SK-N-SH (cell line): ENCODE measurements around the gene TMEM107. TPM values are rescaled to one million over a fixed set of nuclear protein-coding genes. Genes with fewer than 3 reads are reported as not detected.
A peak's percentile ranks its signal among the peaks of the same experiment; 100 is the strongest.

Experiments used
- CTCF ChIA-PET: fragments of 300-600, 350-600 bp; formaldehyde crosslinking; extraction: SDS; loops from one replicate; lab custom pipeline; 2021; lab: Yijun Ruan, JAX
- POLR2A ChIA-PET: fragments of 350-600 bp; sonication (Branson Sonifier 250); formaldehyde crosslinking; extraction: SDS; loops from one replicate; lab custom pipeline; 2020; ENCODE audit warnings: antibody characterized with exemption, inconsistent platforms; lab: Yijun Ruan, JAX
- DNase-seq: peaks from one replicate; pipeline ENCODE4 v3.0.0; 2012
- H2AFZ ChIP-seq: fragments of 200-600 bp; sonication (generic); 2 replicates; pipeline ENCODE4 v1.8.1; 2016; ENCODE audit warnings: antibody characterized with exemption, mild to moderate bottlenecking, low read depth
- H3F3A ChIP-seq: fragments of 200-600 bp; sonication (generic); replicated peaks from 2 replicates; pipeline ENCODE3; 2016; ENCODE audit warnings: antibody characterized with exemption, mild to moderate bottlenecking; ENCODE audit not compliant: insufficient read depth
- H3K27ac ChIP-seq, 2 experiments: fragments of 200-500 bp in 1 of 2; fragments of 200-600 bp in 1 of 2; sonication (Bioruptor generic) in 1 of 2; sonication (generic), shearing (Covaris generic) in 1 of 2; 2 replicates each; pipeline versions ENCODE4 v1.5.1 to v1.6.1; 2014 to 2016; ENCODE audit warnings: low read depth in 2 of 2, inconsistent platforms in 1 of 2, low read length in 1 of 2, mild to moderate bottlenecking in 1 of 2, mixed read lengths in 1 of 2
- H3K27me3 ChIP-seq: fragments of 200-600 bp; sonication (generic), shearing (Covaris generic); 2 replicates; pipeline ENCODE4 v1.6.1; 2016; ENCODE audit warnings: mixed run types; ENCODE audit not compliant: insufficient read depth
- H3K36me3 ChIP-seq, 2 experiments: fragments of 200-500 bp in 1 of 2; fragments of 200-600 bp in 1 of 2; sonication (Bioruptor generic) in 1 of 2; sonication (generic) in 1 of 2; replicated peaks in 1 of 2; 2 replicates each; pipeline versions ENCODE3 to v1.5.1; 2014 to 2016; ENCODE audit warnings: low read length in 1 of 2, mild to moderate bottlenecking in 1 of 2; ENCODE audit not compliant: insufficient read depth in 2 of 2, control insufficient read depth in 1 of 2
- H3K4me1 ChIP-seq, 2 experiments: fragments of 200-500 bp in 1 of 2; fragments of 200-600 bp in 1 of 2; sonication (Bioruptor generic) in 1 of 2; sonication (generic), shearing (Covaris generic) in 1 of 2; 2 replicates each; pipeline versions ENCODE4 v1.5.1 to v1.6.1; 2014 to 2016; ENCODE audit warnings: low read depth in 1 of 2, low read length in 1 of 2, mixed run types in 1 of 2; ENCODE audit not compliant: insufficient read depth in 2 of 2, control insufficient read depth in 1 of 2
- H3K4me2 ChIP-seq: fragments of 200-600 bp; sonication (generic), shearing (Covaris generic); 2 replicates; pipeline ENCODE4 v1.6.1; 2017; ENCODE audit warnings: mixed run types
- H3K4me3 ChIP-seq, 2 experiments: fragments of 200-500 bp in 1 of 2; fragments of 200-600 bp in 1 of 2; sonication (Bioruptor generic) in 1 of 2; sonication (generic), shearing (Covaris generic) in 1 of 2; 2 replicates each; pipeline versions ENCODE4 v1.5.1 to v1.8.1; 2014 to 2016; ENCODE audit warnings: low read depth in 2 of 2, inconsistent platforms in 1 of 2, low read length in 1 of 2, mild to moderate bottlenecking in 1 of 2, mixed read lengths in 1 of 2, moderate library complexity in 1 of 2
- H3K79me2 ChIP-seq: fragments of 200-600 bp; sonication (generic); 2 replicates; pipeline ENCODE4 v1.8.1; 2017; ENCODE audit warnings: mild to moderate bottlenecking; ENCODE audit not compliant: insufficient read depth
- H3K9ac ChIP-seq: fragments of 200-600 bp; sonication (generic); 2 replicates; pipeline ENCODE4 v1.6.1; 2017; ENCODE audit warnings: mixed run types
- H3K9me2 ChIP-seq: fragments of 200-600 bp; sonication (generic); 2 replicates; pipeline ENCODE4 v1.6.1; 2017; ENCODE audit warnings: mixed run types
- H3K9me3 ChIP-seq: fragments of 200-600 bp; sonication (generic); 2 replicates; pipeline ENCODE4 v1.6.1; 2017; ENCODE audit warnings: mixed run types, mild to moderate bottlenecking, moderate library complexity
- H4K20me1 ChIP-seq: fragments of 200-600 bp; sonication (generic); 2 replicates; pipeline ENCODE4 v1.6.1; 2017; ENCODE audit warnings: mild to moderate bottlenecking, mixed run types; ENCODE audit not compliant: insufficient read depth
- CHD2 ChIP-seq: fragments of 150-350 bp; IDR thresholded peaks from 2 replicates; pipeline ENCODE4 v1.6.1; 2018; ENCODE audit warnings: low read length; ENCODE audit not compliant: partially characterized antibody
- EZH2phosphoT487 ChIP-seq: fragments of 200-600 bp; sonication (generic); IDR thresholded peaks from 2 replicates; pipeline ENCODE4 v1.6.1; 2017; ENCODE audit warnings: low read depth, mixed run types, mild to moderate bottlenecking, antibody characterized with exemption, moderate library complexity, borderline replicate concordance
- FOXM1 ChIP-seq: IDR thresholded peaks from 2 replicates; pipeline ENCODE4 v1.4.0; 2012; ENCODE audit warnings: low read depth, mild to moderate bottlenecking
- MAX ChIP-seq: IDR thresholded peaks from 2 replicates; pipeline ENCODE4 v1.4.0; 2012; ENCODE audit warnings: low read depth
- MEF2A ChIP-seq: IDR thresholded peaks from 2 replicates; pipeline ENCODE4 v1.4.0; 2012; ENCODE audit warnings: low read depth, borderline replicate concordance
- NRF1 ChIP-seq: IDR thresholded peaks from 2 replicates; pipeline ENCODE4 v1.6.1; 2012; ENCODE audit warnings: low read depth, mild to moderate bottlenecking, low read length
- POLR2AphosphoS5 ChIP-seq: IDR thresholded peaks from 2 replicates; pipeline ENCODE4 v1.6.1; 2012; ENCODE audit warnings: low read depth, low read length
- RCOR1 ChIP-seq: fragments of 150-350 bp; IDR thresholded peaks from 2 replicates; pipeline ENCODE4 v1.6.1; 2017; ENCODE audit warnings: antibody characterized with exemption, low read length
- REST ChIP-seq: IDR thresholded peaks from 2 replicates; pipeline ENCODE4 v1.6.1; 2012; ENCODE audit warnings: mild to moderate bottlenecking, low read depth, low read length, moderate library complexity
- RFX5 ChIP-seq: IDR thresholded peaks from 2 replicates; pipeline ENCODE4 v1.6.1; 2012; ENCODE audit warnings: mild to moderate bottlenecking, improper control_type of control experiment, low read length
- RXRA ChIP-seq: IDR thresholded peaks from 2 replicates; pipeline ENCODE4 v1.4.0; 2012; ENCODE audit warnings: low read depth, mild to moderate bottlenecking, borderline replicate concordance
- SIN3A ChIP-seq: IDR thresholded peaks from 2 replicates; pipeline ENCODE4 v1.6.1; 2012; ENCODE audit warnings: low read depth, mild to moderate bottlenecking, low read length, moderate library complexity, borderline replicate concordance
- TEAD4 ChIP-seq: IDR thresholded peaks from 2 replicates; pipeline ENCODE4 v1.4.0; 2012; ENCODE audit warnings: mild to moderate bottlenecking, borderline replicate concordance; ENCODE audit not compliant: insufficient read depth
- WGBS: methylation state at CpG from one replicate; pipeline ENCODE4 v1.1.6; 2017; ENCODE audit warnings: low lambda C conversion rate; 5-methylcytosine and 5-hydroxymethylcytosine counted together
- polyA plus RNA-seq, 3 experiments: library from polyadenylated mRNA; depleted of rRNA; stranded (reverse); fragments of >200 nt; gene quantifications; 2 replicates each; pipeline ENCODE4 v1.2.3, GENCODE V29; 2012

TMEM107 gene
- polyA plus RNA-seq, 1 of the 3 experiments (the other 2 are of a cell fraction) = 18.6 TPM

- H2AFZ ChIP-seq = peak overlapping the region; percentile 97
- no peaks in the 10 kb centered on the region for H3K36me3 ChIP-seq
- no peaks in the 10 kb centered on the region for H3K9me3 ChIP-seq
- peak overlapping the region; percentile 97 for H3K4me2 ChIP-seq
- under 1% methylated on average over 21 of the region's 45 CpGs for WGBS
- POLR2A ChIA-PET = interaction anchor here (1.3 to 2.0 kb wide), 3 partner anchors 14 to 47 kb away, joined by 5 to 6 read pairs (median 5); no protein-coding TSS in a partner anchor
- H3K27ac ChIP-seq = peak overlapping the region; percentile 60 to 69
- CTCF ChIA-PET = interaction anchor here (0.6 to 4.9 kb wide), 12 partner anchors 7 to 110 kb away, joined by 3 to 50 read pairs (median 4); partner anchors contain the start of gene PER1
- no peaks in the 10 kb centered on the region; the same call in 1 of the 2 replicates for H4K20me1 ChIP-seq
- no peaks in the 10 kb centered on the region; the same call in 1 of the 2 replicates for H3K27me3 ChIP-seq
- H3F3A ChIP-seq = peaks cover 22% of the 10 kb centered on the region
- peak overlapping the region; percentile 53 to 81 for H3K4me3 ChIP-seq
- peak overlapping the region; percentile 62; the same call in 1 of the 2 replicates for H3K9ac ChIP-seq
- peak; percentile 84 for DNase-seq
- TF ChIP-seq SIN3A = no peak
- TF ChIP-seq POLR2AphosphoS5 = no peak
- peak; percentile 46 for TF ChIP-seq NRF1
- TF ChIP-seq RFX5 = no peak
- no peak for TF ChIP-seq RCOR1
- TF ChIP-seq CHD2 = no peak
- peak; percentile 48; the same call in 1 of the 2 replicates for TF ChIP-seq REST
- TF ChIP-seq EZH2phosphoT487 = no peak
- 0 out of 2 replicates have a peak, but pooled peaks have one; percentile 11 for TF ChIP-seq MAX
- no peak for TF ChIP-seq FOXM1
- TF ChIP-seq TEAD4 = no peak
- no peak for TF ChIP-seq RXRA
- TF ChIP-seq MEF2A = no peak
- peaks cover 0 to 25% of the 10 kb centered on the region in 2 experiments; a peak in 1 of 4 replicates for H3K4me1 ChIP-seq
- no peaks in the 10 kb centered on the region for H3K9me2 ChIP-seq
- no peaks in the 10 kb centered on the region for H3K79me2 ChIP-seq
Observed at GRCh38 chr17:8126491-8127066, 49.6 kb downstream of the TMEM107 start.
